Mesendoderm (in vitro differentiated cells): ENCODE results near the gene RITA1.

ENCODE experiments used
- DNase-seq: peaks from one replicate; pipeline ENCODE4 v3.0.0; 2013
- H2AK5ac ChIP-seq: 2 replicates; pipeline ENCODE4 v1.6.1; 2013; ENCODE audit warnings: low read length, inconsistent platforms
- H2BK120ac ChIP-seq: 2 replicates; pipeline ENCODE4 v1.6.1; 2013; ENCODE audit warnings: low read depth, mild to moderate bottlenecking, low read length, moderate library complexity, mixed read lengths
- H2BK15ac ChIP-seq: replicated peaks from 2 replicates; pipeline ENCODE4 v1.6.1; 2013; ENCODE audit warnings: low read depth, mild to moderate bottlenecking, moderate library complexity
- H2BK5ac ChIP-seq: 2 replicates; pipeline ENCODE4 v1.6.1; 2013; ENCODE audit warnings: low read length, inconsistent platforms
- H3K18ac ChIP-seq: 2 replicates; pipeline ENCODE4 v1.6.1; 2013; ENCODE audit warnings: mild to moderate bottlenecking, low read length, mixed read lengths
- H3K23ac ChIP-seq: one replicate; pipeline ENCODE4 v1.6.1; 2013; ENCODE audit warnings: low read length
- H3K27ac ChIP-seq: 2 replicates; pipeline ENCODE4 v1.5.1; 2013; ENCODE audit warnings: low read depth, mild to moderate bottlenecking, inconsistent platforms, low read length, moderate library complexity
- H3K27me3 ChIP-seq: 2 replicates; pipeline ENCODE4 v1.6.1; 2013; ENCODE audit warnings: low read length, control low read depth, mild to moderate bottlenecking, inconsistent platforms; ENCODE audit not compliant: insufficient read depth, poor library complexity
- H3K36me3 ChIP-seq: 2 replicates; pipeline ENCODE4 v1.6.1; 2013; ENCODE audit warnings: low read length, inconsistent platforms; ENCODE audit not compliant: control insufficient read depth, insufficient read depth
- H3K4ac ChIP-seq: one replicate; pipeline ENCODE4 v1.6.1; 2013; ENCODE audit warnings: low read depth, mild to moderate bottlenecking, low read length, moderate library complexity
- H3K4me1 ChIP-seq: 2 replicates; pipeline ENCODE4 v1.6.1; 2013; ENCODE audit warnings: low read depth, low read length, inconsistent platforms; ENCODE audit not compliant: control insufficient read depth
- H3K4me2 ChIP-seq: 2 replicates; pipeline ENCODE4 v1.6.1; 2013; ENCODE audit warnings: low read length
- H3K4me3 ChIP-seq: 2 replicates; pipeline ENCODE4 v1.5.1; 2013; ENCODE audit warnings: mild to moderate bottlenecking, low read length
- H3K56ac ChIP-seq: one replicate; pipeline ENCODE4 v1.6.1; 2013; ENCODE audit warnings: low read length
- H3K79me1 ChIP-seq: 2 replicates; pipeline ENCODE4 v1.6.1; 2013; ENCODE audit warnings: low read length, inconsistent platforms
- H3K79me2 ChIP-seq: 2 replicates; pipeline ENCODE4 v1.6.1; 2013; ENCODE audit warnings: mild to moderate bottlenecking, low read length; ENCODE audit not compliant: control insufficient read depth, insufficient read depth
- H3K9ac ChIP-seq: 2 replicates; pipeline ENCODE4 v1.6.1; 2013; ENCODE audit warnings: low read length, inconsistent platforms
- H4K5ac ChIP-seq: one replicate; pipeline ENCODE4 v1.6.1; 2013; ENCODE audit warnings: low read length
- H4K8ac ChIP-seq: one replicate; pipeline ENCODE4 v1.6.1; 2013; ENCODE audit warnings: low read depth, mild to moderate bottlenecking, control low read depth, low read length, moderate library complexity
- WGBS: extraction: QIAGEN DNeasy Blood & Tissue Kit; methylation state at CpG from one replicate; pipeline ENCODE4 v1.1.7; 2013; ENCODE audit warnings: low lambda C conversion rate, missing lambda C conversion rate; ENCODE audit not compliant: insufficient coverage; ENCODE audit errors: extremely low coverage; 5-methylcytosine and 5-hydroxymethylcytosine counted together

The RITA1 gene

DNA sequence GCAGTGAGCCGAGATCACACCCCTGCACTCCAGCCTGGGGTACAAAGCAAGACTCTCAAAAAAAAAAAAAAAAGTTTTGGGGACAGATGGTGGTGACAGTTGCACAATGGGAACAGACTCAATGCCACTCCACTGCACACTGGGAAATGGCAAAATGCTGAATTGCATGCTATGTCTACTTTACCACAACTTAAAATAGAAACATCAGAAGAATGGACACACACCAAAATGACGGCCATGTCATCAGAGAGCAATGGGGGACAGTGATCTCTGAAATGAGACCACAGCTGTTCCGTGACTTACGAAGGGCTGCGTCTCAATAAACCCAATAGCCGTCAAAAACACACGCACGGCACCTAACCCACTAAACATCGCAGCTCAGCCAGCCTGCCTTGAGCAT lies 14.0 kb upstream of the RITA1 start:
- WGBS: no CpG with 5 or more reads among the region's 9 CpGs
- H3K27me3 ChIP-seq: no peaks in the 10 kb centered on the region
- no peak overlapping the region for H3K56ac ChIP-seq

DNA sequence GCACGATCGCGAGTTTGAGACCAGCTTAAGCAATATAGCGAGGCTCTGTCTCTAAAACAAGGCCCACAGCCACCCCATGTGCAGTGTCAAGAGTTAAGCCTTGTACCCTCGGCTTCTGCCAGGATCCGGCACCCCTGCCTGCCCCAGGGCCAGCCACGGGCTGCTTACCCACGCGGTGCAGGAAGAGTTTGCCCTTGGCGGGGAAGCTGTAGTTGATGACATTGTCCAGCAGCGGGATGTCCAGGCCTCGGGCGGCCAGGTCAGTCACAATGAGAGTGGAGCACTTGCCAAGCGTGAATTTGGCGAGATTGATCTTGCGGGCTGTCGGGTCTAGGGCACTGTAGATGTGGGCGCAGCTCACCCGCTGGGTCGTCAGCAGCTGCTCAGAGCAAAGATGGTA lies 13.3 kb upstream of the RITA1 start:
- Histone ChIP-seq H3K18ac (no peak overlapping the region), H3K4me2 (no peak overlapping the region), H2BK15ac (no peak overlapping the region), H4K8ac (no peak overlapping the region), H2BK120ac (no peak overlapping the region), H3K56ac (no peak overlapping the region), H3K9ac (no peak overlapping the region), H3K27ac (no peak overlapping the region), H3K4ac (no peak overlapping the region), H4K5ac (no peak overlapping the region), H3K79me1 (no peaks in the 10 kb centered on the region), H3K23ac (no peak overlapping the region), H3K27me3 (no peaks in the 10 kb centered on the region), H2AK5ac (no peak overlapping the region), H3K4me3 (no peak overlapping the region), H2BK5ac (no peak overlapping the region), H3K79me2 (no peaks in the 10 kb centered on the region), H3K4me1 (no peaks in the 10 kb centered on the region), H3K36me3 (peaks cover 24% of the 10 kb centered on the region)
- DNase-seq: no peak
- WGBS: no CpG with 5 or more reads among the region's 20 CpGs

More for the DNA sequence above, 14.0 kb upstream of the RITA1 start:
- Histone ChIP-seq H3K4me3 (no peak overlapping the region), H2AK5ac (no peak overlapping the region), H4K5ac (no peak overlapping the region), H3K36me3 (peaks cover 21% of the 10 kb centered on the region), H3K18ac (no peak overlapping the region), H3K9ac (no peak overlapping the region), H2BK120ac (no peak overlapping the region), H2BK15ac (no peak overlapping the region), H3K79me2 (no peaks in the 10 kb centered on the region), H3K27ac (no peak overlapping the region), H3K4me1 (no peaks in the 10 kb centered on the region), H2BK5ac (no peak overlapping the region), H3K79me1 (no peaks in the 10 kb centered on the region), H3K4me2 (no peak overlapping the region), H3K4ac (no peak overlapping the region), H3K23ac (no peak overlapping the region), H4K8ac (no peak overlapping the region)
- no peak for DNase-seq

- Histone ChIP-seq H3K4me1 (no peaks in the 10 kb centered on the region), H3K23ac (no peak overlapping the region), H3K18ac (no peak overlapping the region), H3K4me3 (no peak overlapping the region), H4K8ac (no peak overlapping the region), H2BK5ac (no peak overlapping the region), H4K5ac (no peak overlapping the region), H3K4ac (no peak overlapping the region), H2BK15ac (no peak overlapping the region), H3K9ac (no peak overlapping the region), H3K27me3 (no peaks in the 10 kb centered on the region), H3K79me1 (no peaks in the 10 kb centered on the region), H3K4me2 (no peak overlapping the region), H3K56ac (no peak overlapping the region), H2AK5ac (no peak overlapping the region), H3K79me2 (no peaks in the 10 kb centered on the region), H2BK120ac (no peak overlapping the region), H3K27ac (no peak overlapping the region), H3K36me3 (peaks cover 24% of the 10 kb centered on the region)
- no peak for DNase-seq
- no CpG with 5 or more reads among the region's 7 CpGs for WGBS
These were observed 12.3 kb upstream of the RITA1 start for GRCh38 chr12:113173081-113173698.

GRCh38 chr12:113174461-113175384 lies 10.8 kb upstream of the RITA1 start:
- Histone ChIP-seq H3K23ac (no peak overlapping the region), H3K9ac (no peak overlapping the region), H2BK5ac (no peak overlapping the region), H4K5ac (no peak overlapping the region), H3K4me3 (no peak overlapping the region), H3K18ac (no peak overlapping the region), H2AK5ac (no peak overlapping the region), H2BK15ac (no peak overlapping the region), H3K27ac (no peak overlapping the region), H3K79me1 (no peaks in the 10 kb centered on the region), H4K8ac (no peak overlapping the region), H3K79me2 (no peaks in the 10 kb centered on the region), H3K4me1 (no peaks in the 10 kb centered on the region), H3K36me3 (peaks cover 28% of the 10 kb centered on the region), H3K27me3 (no peaks in the 10 kb centered on the region), H3K56ac (no peak overlapping the region), H3K4ac (no peak overlapping the region), H2BK120ac (no peak overlapping the region), H3K4me2 (no peak overlapping the region)
- peak; percentile 66 for DNase-seq
- WGBS: no CpG with 5 or more reads among the region's 32 CpGs

- no peak overlapping the region for H3K4me2 ChIP-seq
- H3K36me3 ChIP-seq: peaks cover 16% of the 10 kb centered on the region
- H4K8ac ChIP-seq: no peak overlapping the region
- H2BK5ac ChIP-seq: no peak overlapping the region
- H3K9ac ChIP-seq: no peak overlapping the region
- no peak overlapping the region for H3K56ac ChIP-seq
- H3K79me1 ChIP-seq: peaks cover 8% of the 10 kb centered on the region
- WGBS: no CpG with 5 or more reads among the region's 14 CpGs
- DNase-seq: no peak
- no peak overlapping the region for H2AK5ac ChIP-seq
- H3K79me2 ChIP-seq: peaks cover 14% of the 10 kb centered on the region
- no peaks in the 10 kb centered on the region for H3K27me3 ChIP-seq
- no peak overlapping the region for H3K18ac ChIP-seq
- no peak overlapping the region for H3K23ac ChIP-seq
- no peak overlapping the region for H2BK15ac ChIP-seq
- H4K5ac ChIP-seq: no peak overlapping the region
- H3K4me1 ChIP-seq: no peaks in the 10 kb centered on the region
- H3K27ac ChIP-seq: no peak overlapping the region
- no peak overlapping the region for H3K4me3 ChIP-seq
- H3K4ac ChIP-seq: no peak overlapping the region
- H2BK120ac ChIP-seq: no peak overlapping the region
These were observed 6.5 kb upstream of the RITA1 start for GRCh38 chr12:113179023-113179422.
